GM23338 (cell line): ENCODE results near the gene SLC26A5. TPM values are rescaled to one million over a fixed set of nuclear protein-coding genes. Genes with fewer than 3 reads are reported as not detected.

Source experiments
- ATAC-seq: fragments of 200-7000 bp; cut with Tn5 transposase; 3 replicates; pipeline ENCODE4 v1.9.1; 2020
- DNase-seq: peaks from one replicate; pipeline ENCODE4 v3.0.0-alpha.2; 2015; ENCODE audit warnings: low spot score
- H2AFZ ChIP-seq: fragments of 200-600 bp; sonication (generic); 2 replicates; pipeline ENCODE4 v1.8.0; 2016; ENCODE audit warnings: antibody characterized with exemption, mild to moderate bottlenecking, moderate library complexity
- H3F3A ChIP-seq: fragments of 200-600 bp; sonication (generic); replicated peaks from 2 replicates; pipeline ENCODE4 v1.8.0; 2017; ENCODE audit warnings: antibody characterized with exemption, mixed run types, low read depth
- H3K27ac ChIP-seq: fragments of 200-600 bp; sonication (generic); 2 replicates; pipeline ENCODE4 v1.6.1; 2016; ENCODE audit warnings: low read depth
- H3K27me3 ChIP-seq: fragments of 200-600 bp; sonication (generic); 2 replicates; pipeline ENCODE4 v1.8.0; 2016; ENCODE audit warnings: mild to moderate bottlenecking, mixed run types, moderate library complexity; ENCODE audit not compliant: insufficient read depth
- H3K36me3 ChIP-seq: fragments of 200-600 bp; sonication (generic); 2 replicates; pipeline ENCODE4 v1.8.0; 2016; ENCODE audit warnings: mild to moderate bottlenecking; ENCODE audit not compliant: insufficient read depth
- H3K4me1 ChIP-seq: fragments of 200-600 bp; sonication (generic); 2 replicates; pipeline ENCODE4 v1.8.0; 2016; ENCODE audit warnings: mild to moderate bottlenecking, moderate library complexity; ENCODE audit not compliant: insufficient read depth
- H3K4me2 ChIP-seq: fragments of 200-600 bp; sonication (generic); 2 replicates; pipeline ENCODE4 v1.7.1; 2017; ENCODE audit warnings: mixed run types
- H3K4me3 ChIP-seq: fragments of 200-600 bp; sonication (generic); 2 replicates; pipeline ENCODE4 v1.6.1; 2016; ENCODE audit warnings: mixed run types
- H3K79me2 ChIP-seq: fragments of 200-600 bp; sonication (generic); replicated peaks from 2 replicates; pipeline ENCODE4 v1.8.0; 2017; ENCODE audit warnings: mild to moderate bottlenecking; ENCODE audit not compliant: insufficient read depth
- H3K9me2 ChIP-seq: fragments of 200-600 bp; sonication (generic); 2 replicates; pipeline ENCODE4 v1.8.0; 2017; ENCODE audit not compliant: insufficient read depth
- H4K20me1 ChIP-seq: fragments of 200-600 bp; sonication (generic); replicated peaks from 2 replicates; pipeline ENCODE4 v1.8.0; 2017; ENCODE audit warnings: mild to moderate bottlenecking; ENCODE audit not compliant: insufficient read depth
- H3K27ac Mint-ChIP-seq: 2 replicates; pipeline ENCODE4 v1.8.0; 2020; ENCODE audit warnings: inconsistent platforms, mild to moderate bottlenecking, moderate library complexity, mixed read lengths
- H3K27me3 Mint-ChIP-seq: 3 replicates; pipeline ENCODE4 v1.8.0; 2022; ENCODE audit warnings: low read depth, mild to moderate bottlenecking, moderate library complexity, mixed read lengths, inconsistent platforms; ENCODE audit not compliant: insufficient read depth, poor library complexity
- H3K36me3 Mint-ChIP-seq: 3 replicates; pipeline ENCODE4 v1.8.0; 2021; ENCODE audit warnings: low read depth, mild to moderate bottlenecking, inconsistent platforms, moderate library complexity, mixed read lengths
- H3K4me1 Mint-ChIP-seq: 3 replicates; pipeline ENCODE4 v1.8.0; 2020; ENCODE audit warnings: mild to moderate bottlenecking, inconsistent platforms, mixed read lengths
- H3K4me3 Mint-ChIP-seq: 3 replicates; pipeline ENCODE4 v1.8.0; 2021; ENCODE audit warnings: moderate library complexity, mild to moderate bottlenecking, inconsistent platforms, mixed read lengths
- H3K9me3 Mint-ChIP-seq: 3 replicates; pipeline ENCODE4 v1.8.0; 2020; ENCODE audit warnings: moderate library complexity, mild to moderate bottlenecking, inconsistent platforms, mixed read lengths
- CREB1 ChIP-seq: fragments of 250-450 bp; sonication (Bioruptor Pico); IDR thresholded peaks from 2 replicates; pipeline ENCODE4 v1.5.0; 2020; ENCODE audit warnings: low read depth, mild to moderate bottlenecking, moderate library complexity
- ETS1 ChIP-seq: IDR thresholded peaks from 2 replicates; pipeline ENCODE4 v1.6.1; 2016; ENCODE audit warnings: antibody characterized with exemption
- EZH2 ChIP-seq: fragments of 200-600 bp; sonication (generic); IDR thresholded peaks from one replicate; pipeline ENCODE4 v1.8.0; 2017; ENCODE audit warnings: antibody characterized with exemption, mild to moderate bottlenecking, low read depth; ENCODE audit not compliant: unreplicated experiment
- EZH2phosphoT487 ChIP-seq: fragments of 200-600 bp; sonication (generic); IDR thresholded peaks from one replicate; pipeline ENCODE4 v1.8.1; 2018; ENCODE audit warnings: antibody characterized with exemption; ENCODE audit not compliant: unreplicated experiment
- JUNB ChIP-seq: IDR thresholded peaks from one replicate; pipeline ENCODE4 v1.6.1; 2016; ENCODE audit warnings: antibody characterized with exemption; ENCODE audit not compliant: unreplicated experiment
- NANOG ChIP-seq: IDR thresholded peaks from 2 replicates; pipeline ENCODE4 v1.6.1; 2016; ENCODE audit warnings: antibody characterized with exemption, borderline replicate concordance
- POLR2AphosphoS5 ChIP-seq: IDR thresholded peaks from 2 replicates; pipeline ENCODE4 v1.6.1; 2016; ENCODE audit warnings: antibody characterized with exemption, low read depth
- REST ChIP-seq: IDR thresholded peaks from one replicate; pipeline ENCODE4 v1.6.1; 2018; ENCODE audit warnings: antibody characterized with exemption; ENCODE audit not compliant: unreplicated experiment
- STAT1 ChIP-seq: IDR thresholded peaks from one replicate; pipeline ENCODE4 v1.6.1; 2016; ENCODE audit warnings: antibody characterized with exemption; ENCODE audit not compliant: unreplicated experiment
- ZNF114 ChIP-seq: fragments of 250-450 bp; sonication (Bioruptor Pico); IDR thresholded peaks from 2 replicates; pipeline ENCODE4 v1.5.0; 2020; ENCODE audit warnings: mild to moderate bottlenecking, moderate library complexity
- ZNF331 ChIP-seq: fragments of 250-450 bp; sonication (Bioruptor Pico); IDR thresholded peaks from 2 replicates; pipeline ENCODE4 v1.5.0; 2020; ENCODE audit warnings: low read depth, mild to moderate bottlenecking, moderate library complexity
- polyA plus RNA-seq: library from polyadenylated mRNA; unstranded; fragments of >200 nt; fragmentation: Nextera tagmentation; extraction: Ambion mirVana; gene quantifications from 2 replicates; pipeline ENCODE4 v1.2.1, GENCODE V29; 2016
- total RNA-seq: library from RNA; depleted of rRNA; stranded (reverse); fragments of >200 nt; shearing (Covaris generic); gene quantifications from 2 replicates; pipeline ENCODE4 v1.2.3, GENCODE V29; 2014
- TF ChIP-seq, protein P1 (sequence below): fragments of 250-450 bp; sonication (Bioruptor Pico); IDR thresholded peaks from 2 replicates; pipeline ENCODE4 v1.5.0; 2020; ENCODE audit warnings: mild to moderate bottlenecking, moderate library complexity

The SLC26A5 gene
- total and polyA plus RNA-seq, 2 experiments from 2014 or later, result 0.49 to 1.0 TPM

DNA sequence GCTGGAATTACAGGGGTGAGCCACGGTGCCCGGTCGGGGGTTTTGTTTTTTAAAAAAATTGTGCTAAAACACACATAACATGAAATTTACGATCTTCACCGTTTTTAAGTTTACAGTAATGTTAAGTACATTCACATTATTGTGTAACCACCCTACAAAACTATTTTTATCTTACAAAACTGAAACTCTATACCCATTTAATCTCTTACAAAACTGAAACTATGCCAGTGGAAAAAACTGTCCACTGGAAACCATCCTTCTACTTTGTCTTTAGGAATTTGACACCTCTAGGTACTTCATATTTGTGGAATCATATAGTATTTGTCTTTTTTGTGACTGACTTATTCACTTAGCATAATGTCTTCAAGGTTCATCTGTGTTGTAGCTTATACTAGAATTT lies 99.6 kb downstream of the SLC26A5 start:
- no peaks in the 10 kb centered on the region for H3K9me3 Mint-ChIP-seq

More for the DNA sequence above, 99.6 kb downstream of the SLC26A5 start:
- peak overlapping the region; percentile 23; the same call in 1 of the 2 replicates for H2AFZ ChIP-seq
- H3K27me3 Mint-ChIP-seq, result peaks cover 10% of the 10 kb centered on the region
- TF ChIP-seq JUNB, result no peak
- TF ChIP-seq EZH2phosphoT487, result no peak
- no peak for TF ChIP-seq ZNF114
- TF ChIP-seq NANOG, result no peak
- no peak for TF ChIP-seq POLR2AphosphoS5
- TF ChIP-seq, protein P1, sequence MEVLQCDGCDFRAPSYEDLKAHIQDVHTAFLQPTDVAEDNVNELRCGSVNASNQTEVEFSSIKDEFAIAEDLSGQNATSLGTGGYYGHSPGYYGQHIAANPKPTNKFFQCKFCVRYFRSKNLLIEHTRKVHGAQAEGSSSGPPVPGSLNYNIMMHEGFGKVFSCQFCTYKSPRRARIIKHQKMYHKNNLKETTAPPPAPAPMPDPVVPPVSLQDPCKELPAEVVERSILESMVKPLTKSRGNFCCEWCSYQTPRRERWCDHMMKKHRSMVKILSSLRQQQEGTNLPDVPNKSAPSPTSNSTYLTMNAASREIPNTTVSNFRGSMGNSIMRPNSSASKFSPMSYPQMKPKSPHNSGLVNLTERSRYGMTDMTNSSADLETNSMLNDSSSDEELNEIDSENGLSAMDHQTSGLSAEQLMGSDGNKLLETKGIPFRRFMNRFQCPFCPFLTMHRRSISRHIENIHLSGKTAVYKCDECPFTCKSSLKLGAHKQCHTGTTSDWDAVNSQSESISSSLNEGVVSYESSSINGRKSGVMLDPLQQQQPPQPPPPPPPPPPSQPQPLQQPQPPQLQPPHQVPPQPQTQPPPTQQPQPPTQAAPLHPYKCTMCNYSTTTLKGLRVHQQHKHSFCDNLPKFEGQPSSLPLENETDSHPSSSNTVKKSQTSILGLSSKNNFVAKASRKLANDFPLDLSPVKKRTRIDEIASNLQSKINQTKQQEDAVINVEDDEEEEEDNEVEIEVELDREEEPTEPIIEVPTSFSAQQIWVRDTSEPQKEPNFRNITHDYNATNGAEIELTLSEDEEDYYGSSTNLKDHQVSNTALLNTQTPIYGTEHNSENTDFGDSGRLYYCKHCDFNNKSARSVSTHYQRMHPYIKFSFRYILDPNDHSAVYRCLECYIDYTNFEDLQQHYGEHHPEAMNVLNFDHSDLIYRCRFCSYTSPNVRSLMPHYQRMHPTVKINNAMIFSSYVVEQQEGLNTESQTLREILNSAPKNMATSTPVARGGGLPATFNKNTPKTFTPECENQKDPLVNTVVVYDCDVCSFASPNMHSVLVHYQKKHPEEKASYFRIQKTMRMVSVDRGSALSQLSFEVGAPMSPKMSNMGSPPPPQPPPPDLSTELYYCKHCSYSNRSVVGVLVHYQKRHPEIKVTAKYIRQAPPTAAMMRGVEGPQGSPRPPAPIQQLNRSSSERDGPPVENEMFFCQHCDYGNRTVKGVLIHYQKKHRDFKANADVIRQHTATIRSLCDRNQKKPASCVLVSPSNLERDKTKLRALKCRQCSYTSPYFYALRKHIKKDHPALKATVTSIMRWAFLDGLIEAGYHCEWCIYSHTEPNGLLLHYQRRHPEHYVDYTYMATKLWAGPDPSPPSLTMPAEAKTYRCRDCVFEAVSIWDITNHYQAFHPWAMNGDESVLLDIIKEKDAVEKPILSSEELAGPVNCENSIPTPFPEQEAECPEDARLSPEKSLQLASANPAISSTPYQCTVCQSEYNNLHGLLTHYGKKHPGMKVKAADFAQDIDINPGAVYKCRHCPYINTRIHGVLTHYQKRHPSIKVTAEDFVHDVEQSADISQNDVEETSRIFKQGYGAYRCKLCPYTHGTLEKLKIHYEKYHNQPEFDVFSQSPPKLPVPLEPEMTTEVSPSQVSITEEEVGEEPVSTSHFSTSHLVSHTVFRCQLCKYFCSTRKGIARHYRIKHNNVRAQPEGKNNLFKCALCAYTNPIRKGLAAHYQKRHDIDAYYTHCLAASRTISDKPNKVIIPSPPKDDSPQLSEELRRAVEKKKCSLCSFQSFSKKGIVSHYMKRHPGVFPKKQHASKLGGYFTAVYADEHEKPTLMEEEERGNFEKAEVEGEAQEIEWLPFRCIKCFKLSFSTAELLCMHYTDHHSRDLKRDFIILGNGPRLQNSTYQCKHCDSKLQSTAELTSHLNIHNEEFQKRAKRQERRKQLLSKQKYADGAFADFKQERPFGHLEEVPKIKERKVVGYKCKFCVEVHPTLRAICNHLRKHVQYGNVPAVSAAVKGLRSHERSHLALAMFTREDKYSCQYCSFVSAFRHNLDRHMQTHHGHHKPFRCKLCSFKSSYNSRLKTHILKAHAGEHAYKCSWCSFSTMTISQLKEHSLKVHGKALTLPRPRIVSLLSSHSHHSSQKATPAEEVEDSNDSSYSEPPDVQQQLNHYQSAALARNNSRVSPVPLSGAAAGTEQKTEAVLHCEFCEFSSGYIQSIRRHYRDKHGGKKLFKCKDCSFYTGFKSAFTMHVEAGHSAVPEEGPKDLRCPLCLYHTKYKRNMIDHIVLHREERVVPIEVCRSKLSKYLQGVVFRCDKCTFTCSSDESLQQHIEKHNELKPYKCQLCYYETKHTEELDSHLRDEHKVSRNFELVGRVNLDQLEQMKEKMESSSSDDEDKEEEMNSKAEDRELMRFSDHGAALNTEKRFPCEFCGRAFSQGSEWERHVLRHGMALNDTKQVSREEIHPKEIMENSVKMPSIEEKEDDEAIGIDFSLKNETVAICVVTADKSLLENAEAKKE (CRISPR knock-in tag), result no peak
- TF ChIP-seq ZNF331, result no peak
- TF ChIP-seq EZH2, result no peak
- TF ChIP-seq CREB1 (CRISPR knock-in tag), result no peak
- no peak for TF ChIP-seq REST
- no peak for TF ChIP-seq ETS1
- TF ChIP-seq STAT1, result no peak
- H3K4me3 ChIP-seq, result no peak overlapping the region
- H4K20me1 ChIP-seq, result peaks cover 24% of the 10 kb centered on the region
- no peaks in the 10 kb centered on the region for H3K27me3 ChIP-seq
- no peak overlapping the region for H3K27ac Mint-ChIP-seq
- peaks cover 70% of the 10 kb centered on the region for H3K79me2 ChIP-seq
- no peak overlapping the region for H3K4me3 Mint-ChIP-seq
- no peak for DNase-seq
- peaks cover 16% of the 10 kb centered on the region for H3K4me1 Mint-ChIP-seq
- H3K4me2 ChIP-seq, result no peak overlapping the region
- H3F3A ChIP-seq, result no peaks in the 10 kb centered on the region
- H3K36me3 Mint-ChIP-seq, result peaks cover 20% of the 10 kb centered on the region
- H3K4me1 ChIP-seq, result peaks cover 19% of the 10 kb centered on the region; the same call in 1 of the 2 replicates
- H3K9me2 ChIP-seq, result no peaks in the 10 kb centered on the region
- no peak for ATAC-seq
- H3K36me3 ChIP-seq, result peaks cover 4% of the 10 kb centered on the region
- H3K27ac ChIP-seq, result no peak overlapping the region
